Loucy (cell line): ENCODE data around the gene CAPN9.

Experiments used
- CTCF ChIP-seq: fragments of 200-600 bp; sonication (generic); conservative IDR thresholded peaks from 2 replicates; pipeline ENCODE4 v1.5.1; 2014; ENCODE audit warnings: mild to moderate bottlenecking, antibody characterized with exemption, low read length
- EZH2phosphoT487 ChIP-seq: fragments of 200-600 bp; IDR thresholded peaks from 2 replicates; pipeline ENCODE4 v1.6.1; 2018; ENCODE audit warnings: antibody characterized with exemption, mild to moderate bottlenecking, moderate library complexity, borderline replicate concordance

GRCh38 chr1:230798491-230798890 lies 51.3 kb downstream of the CAPN9 start:
- TF ChIP-seq CTCF (no peak), EZH2phosphoT487 (no peak)
